Left lung (tissue), 10 donors: ENCODE measurements around the gene OLFM4. TPM values are rescaled to one million over a fixed set of nuclear protein-coding genes. Genes with fewer than 3 reads are reported as not detected.
A peak's percentile ranks its signal among the peaks of the same experiment; 100 is the strongest.

Experiments
- ATAC-seq: fragments of 200-7000 bp; cut with Tn5 transposase; one replicate; pipeline ENCODE4 v1.9.1; 2020; ENCODE audit warnings: moderate library complexity
- DNase-seq, 4 donors: peaks; one replicate each; pipeline ENCODE4 v3.0.0-alpha.2; 2013 to 2020
- H3K27ac ChIP-seq, 2 donors: fragments of 200-600 bp; sonication (generic) in 1 of 2; one replicate each; pipeline versions ENCODE4 v1.5.0 to v1.8.0; 2020 to 2021
- H3K27me3 ChIP-seq, 2 donors: fragments of 200-600 bp; sonication (generic) in 1 of 2; one replicate each; pipeline versions ENCODE4 v1.5.0 to v1.8.0; 2020 to 2021
- H3K36me3 ChIP-seq, 2 donors: fragments of 200-600 bp; sonication (generic) in 1 of 2; one replicate each; pipeline versions ENCODE4 v1.5.0 to v1.8.0; 2020 to 2021
- H3K4me1 ChIP-seq, 2 donors: fragments of 200-600 bp; one replicate each; pipeline ENCODE4 v1.8.0; 2021
- H3K4me3 ChIP-seq, 2 donors: fragments of 200-600 bp; sonication (generic) in 1 of 2; one replicate each; pipeline versions ENCODE4 v1.5.0 to v1.8.0; 2020 to 2021; ENCODE audit warnings: mild to moderate bottlenecking in 1 of 2
- H3K9me3 ChIP-seq, 2 donors: fragments of 200-600 bp; sonication (generic) in 1 of 2; one replicate each; pipeline versions ENCODE4 v1.5.0 to v1.8.0; 2020 to 2021
- CTCF ChIP-seq, 2 donors: fragments of 200-600 bp; sonication (generic) in 1 of 2; IDR thresholded peaks; one replicate each; pipeline versions ENCODE4 v1.5.0 to v1.8.0; 2021; ENCODE audit warnings: antibody characterized with exemption in 2 of 2
- intact Hi-C, 2 donors: fragments of 100-400 bp; cut with DNase I; formaldehyde crosslinking; loops; one replicate each; pipeline versions ENCODE4 v1.11.2 to v1.14.2; 2022
- polyA plus RNA-seq, 6 donors: library from polyadenylated mRNA; unstranded; fragments of 120-200 nt; gene quantifications; one replicate each; pipeline ENCODE4 v1.2.1, GENCODE V29; 2013; ENCODE audit not compliant: insufficient read length in 6 of 6
- total RNA-seq, 2 donors: library from RNA; stranded (reverse); fragmentation: NEBNext Ultra II Directional; extraction: Animal tissue kit (Norgen Biotek cat#: 25700); gene quantifications; one replicate each; pipeline ENCODE4 v1.2.1, GENCODE V29; 2021
- donor health status: DM: no; HTN: yes; CAD: no.
- donor health status: DM: no; HTN: no; CAD: no.

The OLFM4 gene
- total and polyA plus RNA-seq, 8 donors: 0.09 to 1.6 (median 0.20) TPM

DNA sequence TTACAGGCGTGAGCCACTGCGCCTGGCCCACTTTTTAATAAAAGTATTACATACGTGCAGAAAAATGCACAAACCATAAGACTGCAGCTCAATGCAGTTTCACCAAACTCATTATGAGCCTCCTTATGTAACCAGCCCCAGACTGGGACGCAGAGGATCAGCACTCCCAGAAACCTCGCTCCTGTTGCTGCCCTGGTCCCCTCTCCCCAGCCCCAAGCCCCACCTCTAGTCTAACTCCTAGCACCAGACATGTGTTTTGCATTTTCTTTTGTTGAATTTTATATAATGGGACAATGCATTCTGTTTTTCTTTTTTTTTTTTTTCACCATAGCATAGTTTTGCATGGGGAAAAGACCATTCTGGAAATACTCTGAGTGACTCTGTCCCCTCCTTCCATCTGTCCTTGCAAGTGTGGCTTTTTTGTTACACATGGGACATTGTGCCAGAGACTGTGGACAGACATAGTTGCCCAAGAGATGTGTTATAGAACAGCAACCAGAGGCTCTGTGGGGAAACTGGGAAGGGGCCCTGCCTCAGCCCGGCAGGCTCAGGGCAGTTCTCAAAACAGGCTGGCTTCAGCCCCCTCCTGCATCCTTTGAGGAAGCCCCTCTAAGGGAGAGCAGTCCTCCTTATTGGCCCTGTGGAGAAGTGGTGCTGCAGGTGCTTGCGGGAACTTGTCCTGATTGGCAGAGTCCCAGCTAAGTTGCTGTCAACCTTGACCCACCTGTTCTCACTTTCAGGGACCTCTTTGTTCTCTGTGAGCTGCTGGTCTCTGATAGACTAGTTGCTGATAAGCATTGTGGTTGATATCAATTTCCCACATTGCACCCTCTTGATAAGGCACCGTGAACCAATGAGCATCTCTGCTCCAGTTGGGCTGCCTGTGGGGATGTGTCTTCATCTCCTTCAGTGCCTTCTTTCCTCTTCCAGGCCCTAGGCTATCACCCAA, 13.8 kb upstream of the OLFM4 start:
- H3K4me3 ChIP-seq: no peak overlapping the region
- no peaks in the 10 kb centered on the region for H3K27me3 ChIP-seq
- peak overlapping the region in 1 of 2 donors; percentile 34 for H3K27ac ChIP-seq
- TF ChIP-seq CTCF (IDR thresholded peaks at IDR 0.05): no peak
- intact Hi-C loops: no loop called here
- H3K4me1 ChIP-seq: no peaks in the 10 kb centered on the region
- no peak for DNase-seq
- no peaks in the 10 kb centered on the region for H3K9me3 ChIP-seq
- H3K36me3 ChIP-seq: no peaks in the 10 kb centered on the region
- ATAC-seq: no peak

DNA sequence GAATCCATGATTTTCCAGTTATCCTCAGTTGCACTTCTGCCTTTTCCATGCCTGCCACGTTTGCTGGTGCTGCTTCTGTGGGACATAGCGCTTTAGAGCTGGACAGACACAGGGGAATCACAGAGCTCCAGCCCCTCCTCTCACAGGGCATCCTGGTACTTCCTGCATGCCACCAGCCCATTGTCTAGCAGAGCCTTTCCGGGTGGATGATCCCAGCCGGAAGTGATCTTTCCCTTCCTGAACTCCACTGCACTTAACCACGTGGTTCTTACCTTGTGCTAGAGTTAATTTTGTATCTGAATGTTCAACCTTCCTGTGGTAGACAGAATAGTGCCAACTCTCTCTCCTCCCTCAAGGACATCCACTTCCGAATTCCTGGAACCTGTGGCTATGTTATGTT, 12.6 kb upstream of the OLFM4 start:
- ATAC-seq (no peak), DNase-seq (no peak)
- Histone ChIP-seq H3K36me3 (no peaks in the 10 kb centered on the region), H3K9me3 (no peaks in the 10 kb centered on the region), H3K27ac (peak overlapping the region in 1 of 2 donors; percentile 51), H3K4me3 (no peak overlapping the region), H3K4me1 (no peaks in the 10 kb centered on the region), H3K27me3 (no peaks in the 10 kb centered on the region)
- intact Hi-C loops: no loop called here
- no peak for TF ChIP-seq CTCF (IDR thresholded peaks at IDR 0.05)

DNA sequence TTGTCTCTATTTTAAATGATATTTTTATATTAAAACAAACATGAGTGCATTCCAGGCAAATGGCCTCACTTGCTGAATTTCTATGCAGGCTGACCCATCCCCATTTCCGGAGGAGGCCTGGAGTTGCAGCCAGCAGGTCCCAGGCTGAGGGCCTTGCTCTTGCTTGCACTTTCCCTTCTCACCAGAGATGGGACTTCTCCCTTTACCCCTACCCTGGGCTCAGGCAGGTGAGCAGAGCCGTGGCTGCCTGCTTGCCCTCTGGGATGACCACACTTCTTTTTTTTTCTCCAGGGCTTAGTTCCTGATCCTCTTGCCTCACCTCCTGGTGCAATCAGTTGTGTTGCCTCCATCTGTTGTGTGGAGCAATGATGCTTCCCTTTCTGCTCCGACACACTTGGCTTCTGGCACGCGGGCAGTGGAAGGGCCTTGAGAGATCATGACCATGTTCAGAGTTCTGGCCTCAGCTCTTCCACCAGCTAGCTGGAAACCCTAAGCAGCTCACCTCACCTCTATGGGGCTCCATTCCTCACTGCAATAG, 11.1 kb upstream of the OLFM4 start:
- DNase-seq: peak in 1 of 4 donors; percentile 76

DNA sequence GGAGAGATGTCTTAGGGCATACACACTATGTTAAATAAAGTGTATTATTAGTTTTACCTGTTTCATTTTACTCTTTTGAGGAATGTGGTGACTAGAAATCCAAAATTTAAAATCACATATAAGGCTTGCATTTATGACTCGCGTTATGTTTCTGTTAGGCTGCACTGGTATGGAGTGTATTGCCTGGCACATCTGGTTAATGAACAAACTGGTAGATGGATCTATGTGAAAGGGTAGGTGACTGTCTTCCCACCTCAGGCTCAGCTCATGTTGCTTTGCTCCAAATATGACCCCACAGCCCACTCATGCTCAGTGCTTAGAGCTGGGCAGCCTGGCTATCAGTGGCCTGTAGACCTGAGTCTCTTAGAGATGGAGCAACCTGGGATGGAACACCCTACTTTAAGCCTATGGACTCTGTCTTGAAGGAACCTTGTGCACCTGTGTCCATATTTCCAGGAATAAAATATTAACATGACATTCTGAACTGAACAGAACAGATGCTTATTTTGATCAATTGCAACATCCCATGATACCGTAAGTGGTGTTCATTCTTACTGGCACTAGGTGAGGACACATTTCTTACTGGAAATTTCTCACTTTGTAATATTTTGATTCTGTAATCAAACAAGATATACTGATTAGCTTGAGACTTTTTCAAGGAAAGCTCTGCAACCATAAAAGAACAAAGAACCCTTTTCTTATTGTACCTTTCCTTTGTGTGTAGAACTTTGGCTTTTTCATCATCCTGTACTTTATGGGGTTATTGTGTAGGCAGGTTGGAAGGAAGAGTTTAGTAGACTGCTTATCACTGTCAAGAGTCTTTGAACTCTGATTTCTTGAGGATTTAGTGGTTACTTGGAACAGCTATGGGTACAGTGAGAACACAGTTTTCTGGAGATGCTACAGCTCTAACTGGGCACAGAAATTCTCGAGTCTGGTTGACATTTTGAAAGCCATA, 9.6 kb upstream of the OLFM4 start:
- no peak overlapping the region for H3K27ac ChIP-seq
- ATAC-seq (no peak), DNase-seq (no peak)
- no peaks in the 10 kb centered on the region for H3K9me3 ChIP-seq
- no peaks in the 10 kb centered on the region for H3K36me3 ChIP-seq
- TF ChIP-seq CTCF (IDR thresholded peaks at IDR 0.05): no peak
- H3K4me3 ChIP-seq: no peak overlapping the region
- no peaks in the 10 kb centered on the region for H3K4me1 ChIP-seq
- peaks cover 0 to 3% of the 10 kb centered on the region in 2 donors for H3K27me3 ChIP-seq
- intact Hi-C loops: no loop called here

More for the DNA sequence above, 11.1 kb upstream of the OLFM4 start:
- H3K9me3 ChIP-seq: no peaks in the 10 kb centered on the region
- H3K4me1 ChIP-seq: no peaks in the 10 kb centered on the region
- H3K27me3 ChIP-seq: no peaks in the 10 kb centered on the region
- intact Hi-C loops: no loop called here
- peak overlapping the region in 1 of 2 donors; percentile 51 for H3K27ac ChIP-seq
- no peaks in the 10 kb centered on the region for H3K36me3 ChIP-seq
- TF ChIP-seq CTCF (IDR thresholded peaks at IDR 0.05): no peak
- ATAC-seq: no peak
- no peak overlapping the region for H3K4me3 ChIP-seq
